Measurements from ENCODE around the gene POLR3E.

Gene POLR3E

DNA sequence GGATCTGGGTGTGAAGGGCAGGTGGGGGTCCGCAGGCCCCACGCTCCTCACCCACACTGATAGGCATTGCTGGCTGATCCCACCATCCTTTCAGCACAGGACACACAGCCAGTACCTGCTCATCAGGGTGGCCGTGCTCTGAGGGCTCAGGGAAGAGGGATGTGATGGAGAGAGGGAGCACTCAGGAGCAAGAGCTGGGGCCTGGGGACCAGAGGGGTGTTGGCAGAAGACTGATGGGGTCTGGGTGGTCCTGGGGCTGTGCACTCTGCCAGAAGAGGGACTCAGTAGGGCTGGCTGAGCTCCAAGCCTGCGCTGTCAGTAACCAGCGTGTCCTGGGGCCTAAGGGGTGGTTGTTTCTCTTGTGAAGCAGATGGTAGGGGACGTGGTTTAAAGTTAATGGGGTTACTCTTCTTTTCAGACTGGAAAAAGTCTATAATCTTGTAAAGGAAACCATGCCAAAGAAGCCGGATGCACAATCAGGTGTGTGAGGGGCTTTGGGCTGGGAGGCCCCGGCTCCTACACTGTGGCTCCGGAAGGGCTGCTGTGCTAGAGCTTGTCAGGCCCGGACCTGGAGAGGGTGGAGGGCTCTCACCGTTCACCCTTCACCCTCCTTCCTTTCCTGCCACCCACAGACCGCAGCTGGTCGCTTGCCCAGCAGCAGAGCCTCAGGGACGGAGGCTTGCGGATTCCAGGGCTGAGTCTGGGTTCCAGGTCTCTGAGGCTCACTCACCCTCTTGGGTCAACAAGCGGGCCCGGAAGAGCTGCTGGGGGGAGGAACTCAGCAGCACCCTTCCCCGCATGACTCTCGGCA, 27.8 kb downstream of the POLR3E start:
- Histone ChIP-seq H3K14ac (ENCODE audit: low read length in 2 of 2) (no peak overlapping the region), H2BK5ac (ENCODE audit: low read depth, low read length, poor library complexity, severe bottlenecking) (no peak overlapping the region), H3K4me3 (ENCODE audit: insufficient read depth in 1 of 2, low read depth in 1 of 2, low read length in 2 of 2) (no peak overlapping the region), H2BK120ac (ENCODE audit: low read depth, low read length) (no peak overlapping the region), H4K91ac (ENCODE audit: low read length) (no peak overlapping the region), H3K9ac (ENCODE audit: low read length) (no peak overlapping the region), H4K8ac (ENCODE audit: low read length) (no peak overlapping the region), H2BK12ac (ENCODE audit: low read length in 2 of 2) (no peak overlapping the region), H3K9me3 (ENCODE audit: control insufficient read depth, low read length) (no peaks in the 10 kb centered on the region), H3K4me1 (ENCODE audit: control insufficient read depth, insufficient read depth, low read depth, low read length) (peaks cover 2% of the 10 kb centered on the region), H3K18ac (ENCODE audit: low read depth in 1 of 2, low read length in 2 of 2) (no peak overlapping the region), H3K79me1 (replicated peaks; ENCODE audit: low read length, poor library complexity, severe bottlenecking) (peaks cover 47% of the 10 kb centered on the region), H2AFZ (ENCODE audit: low read depth, low read length) (no peak overlapping the region), H3K36me3 (ENCODE audit: control insufficient read depth in 1 of 2, insufficient read depth in 2 of 2, low read depth in 1 of 2, low read length in 2 of 2) (peaks cover 75 to 80% of the 10 kb centered on the region in 2 experiments), H3K27me3 (ENCODE audit: control insufficient read depth in 1 of 2, insufficient read depth in 1 of 2, low read length in 2 of 2) (no peaks in the 10 kb centered on the region), H3K4ac (ENCODE audit: low read depth in 1 of 2, low read length in 2 of 2) (no peak overlapping the region), H2BK15ac (ENCODE audit: low read depth, poor library complexity, severe bottlenecking) (no peak overlapping the region), H3K27ac (ENCODE audit: low read length, poor library complexity, severe bottlenecking) (no peak overlapping the region), H2AK5ac (ENCODE audit: low read length, severe bottlenecking) (no peak overlapping the region), H3K4me2 (ENCODE audit: low read length, poor library complexity, severe bottlenecking) (no peak overlapping the region), H3K23ac (ENCODE audit: low read length in 2 of 2) (no peak overlapping the region)
- no peak for DNase-seq
- WGBS: 97% methylated on average over 17 of the region's 19 CpGs

DNA sequence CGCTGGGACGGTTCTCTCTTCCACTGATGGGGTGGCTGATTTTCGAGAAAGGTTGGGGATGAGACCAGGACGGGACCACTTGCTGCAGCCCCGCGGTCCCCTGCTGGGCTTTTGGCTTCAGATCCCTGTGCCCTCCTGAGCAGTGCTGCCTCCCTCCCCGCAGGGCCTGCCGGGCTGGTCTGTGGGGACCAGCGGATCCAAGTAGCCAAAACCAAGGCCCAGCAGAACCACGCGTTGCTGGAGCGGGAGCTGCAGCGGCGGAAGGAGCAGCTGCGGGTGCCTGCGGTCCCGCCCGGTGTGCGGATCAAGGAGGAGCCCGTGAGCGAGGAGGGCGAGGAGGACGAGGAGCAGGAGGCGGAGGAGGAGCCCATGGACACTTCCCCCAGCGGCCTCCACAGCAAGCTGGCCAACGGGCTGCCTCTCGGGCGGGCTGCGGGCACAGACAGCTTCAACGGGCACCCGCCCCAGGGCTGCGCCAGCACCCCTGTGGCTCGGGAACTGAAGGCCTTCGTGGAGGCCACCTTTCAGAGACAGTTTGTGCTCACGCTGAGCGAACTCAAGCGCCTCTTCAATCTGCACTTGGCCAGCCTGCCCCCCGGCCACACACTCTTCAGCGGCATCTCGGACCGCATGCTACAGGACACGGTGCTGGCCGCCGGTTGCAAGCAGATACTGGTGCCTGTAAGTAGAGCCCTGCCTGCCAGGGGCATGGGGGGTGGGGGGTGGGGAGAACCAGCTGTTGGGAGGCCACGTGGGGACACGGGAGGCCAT, 28.6 kb downstream of the POLR3E start:
- Histone ChIP-seq H3K4me1 (ENCODE audit: control insufficient read depth, insufficient read depth, low read depth, low read length) (peaks cover 2% of the 10 kb centered on the region), H4K91ac (ENCODE audit: low read length) (no peak overlapping the region), H3K27me3 (ENCODE audit: control insufficient read depth in 1 of 2, insufficient read depth in 1 of 2, low read length in 2 of 2) (no peaks in the 10 kb centered on the region), H3K23ac (ENCODE audit: low read length in 2 of 2) (no peak overlapping the region), H3K27ac (ENCODE audit: low read length, poor library complexity, severe bottlenecking) (no peak overlapping the region), H2AK5ac (ENCODE audit: low read length, severe bottlenecking) (no peak overlapping the region), H3K79me1 (replicated peaks; ENCODE audit: low read length, poor library complexity, severe bottlenecking) (peaks cover 47% of the 10 kb centered on the region), H3K9ac (ENCODE audit: low read length) (no peak overlapping the region), H2BK15ac (ENCODE audit: low read depth, poor library complexity, severe bottlenecking) (no peak overlapping the region), H3K18ac (ENCODE audit: low read depth in 1 of 2, low read length in 2 of 2) (no peak overlapping the region), H2BK12ac (ENCODE audit: low read length in 2 of 2) (no peak overlapping the region), H2BK120ac (ENCODE audit: low read depth, low read length) (no peak overlapping the region), H3K14ac (ENCODE audit: low read length in 2 of 2) (no peak overlapping the region), H2AFZ (ENCODE audit: low read depth, low read length) (no peak overlapping the region), H3K4me3 (ENCODE audit: insufficient read depth in 1 of 2, low read depth in 1 of 2, low read length in 2 of 2) (no peak overlapping the region), H2BK5ac (ENCODE audit: low read depth, low read length, poor library complexity, severe bottlenecking) (no peak overlapping the region), H3K36me3 (ENCODE audit: control insufficient read depth in 1 of 2, insufficient read depth in 2 of 2, low read depth in 1 of 2, low read length in 2 of 2) (peaks cover 77 to 83% of the 10 kb centered on the region in 2 experiments), H3K9me3 (ENCODE audit: control insufficient read depth, low read length) (no peaks in the 10 kb centered on the region), H3K4ac (ENCODE audit: low read depth in 1 of 2, low read length in 2 of 2) (no peak overlapping the region), H3K4me2 (ENCODE audit: low read length, poor library complexity, severe bottlenecking) (no peak overlapping the region), H4K8ac (ENCODE audit: low read length) (no peak overlapping the region)
- 96% methylated on average over 46 of the region's 46 CpGs for WGBS
- DNase-seq: no peak

DNA sequence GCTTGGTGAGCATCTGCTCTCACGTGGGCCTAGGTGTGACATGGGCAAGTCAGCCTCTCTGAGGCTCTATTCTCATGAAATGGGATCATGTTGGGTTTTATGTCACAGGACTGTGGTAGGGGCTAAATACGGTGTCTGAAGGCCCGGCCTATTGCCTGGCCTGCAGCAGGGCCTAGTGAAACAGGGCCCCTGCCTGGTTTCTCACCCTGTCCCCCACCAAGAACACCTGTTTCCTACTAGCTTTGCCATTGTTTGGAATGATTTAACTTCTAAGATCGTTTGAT, 29.1 kb downstream of the POLR3E start:
- H3K4me3 ChIP-seq (ENCODE audit: insufficient read depth in 1 of 2, low read depth in 1 of 2, low read length in 2 of 2): no peak overlapping the region
- H3K36me3 ChIP-seq (ENCODE audit: control insufficient read depth in 1 of 2, insufficient read depth in 2 of 2, low read depth in 1 of 2, low read length in 2 of 2): peaks cover 74 to 85% of the 10 kb centered on the region in 2 experiments

DNA sequence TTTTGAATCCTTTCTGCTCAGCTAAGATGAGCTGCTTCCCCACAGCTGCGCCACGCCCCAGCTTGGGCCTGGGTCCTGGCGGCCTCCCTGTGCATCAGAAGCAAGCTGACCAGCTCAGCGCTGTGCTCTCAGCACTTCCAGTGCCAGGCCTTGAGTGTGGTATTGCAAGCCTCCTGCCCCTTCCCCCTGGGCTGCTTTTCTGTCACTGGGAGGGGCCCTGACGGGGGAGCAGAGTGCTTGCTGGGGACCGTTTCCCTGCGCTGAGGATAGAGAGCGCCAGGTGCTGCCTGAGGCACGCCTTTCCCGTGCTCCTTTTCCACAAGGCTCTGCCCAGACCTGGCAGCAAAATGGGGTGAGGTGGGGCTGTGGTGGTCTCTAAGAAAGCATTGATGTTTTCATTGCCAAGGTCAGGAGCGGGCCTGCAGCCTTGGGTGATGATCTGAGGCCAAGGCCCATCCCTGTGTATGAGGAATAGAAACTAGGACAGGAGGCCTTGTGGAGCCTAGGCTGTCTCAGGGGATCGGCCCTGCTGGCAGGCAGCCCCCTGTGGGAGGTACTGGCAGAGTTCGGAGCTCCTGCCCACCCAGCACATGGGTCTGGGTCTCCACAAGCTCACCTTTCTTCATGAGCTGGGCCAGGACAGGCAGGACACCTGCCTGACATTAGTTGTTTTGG, 29.7 kb downstream of the POLR3E start:
- over 99% methylated on average over 13 of the region's 13 CpGs for WGBS
- Histone ChIP-seq H2BK120ac (ENCODE audit: low read depth, low read length) (no peak overlapping the region), H2BK15ac (ENCODE audit: low read depth, poor library complexity, severe bottlenecking) (no peak overlapping the region)

More for the DNA sequence above, 29.1 kb downstream of the POLR3E start:
- no peak overlapping the region for H4K91ac ChIP-seq (ENCODE audit: low read length)
- no peak overlapping the region for H2AFZ ChIP-seq (ENCODE audit: low read depth, low read length)
- no peak overlapping the region for H2AK5ac ChIP-seq (ENCODE audit: low read length, severe bottlenecking)
- H3K27ac ChIP-seq (ENCODE audit: low read length, poor library complexity, severe bottlenecking): no peak overlapping the region
- H3K18ac ChIP-seq (ENCODE audit: low read depth in 1 of 2, low read length in 2 of 2): no peak overlapping the region
- H3K14ac ChIP-seq (ENCODE audit: low read length in 2 of 2): no peak overlapping the region
- no peak overlapping the region for H2BK12ac ChIP-seq (ENCODE audit: low read length in 2 of 2)
- H3K79me1 ChIP-seq (replicated peaks; ENCODE audit: low read length, poor library complexity, severe bottlenecking): peaks cover 47% of the 10 kb centered on the region
- H3K23ac ChIP-seq (ENCODE audit: low read length in 2 of 2): no peak overlapping the region
- H2BK15ac ChIP-seq (ENCODE audit: low read depth, poor library complexity, severe bottlenecking): no peak overlapping the region
- H3K9me3 ChIP-seq (ENCODE audit: control insufficient read depth, low read length): no peaks in the 10 kb centered on the region
- H2BK5ac ChIP-seq (ENCODE audit: low read depth, low read length, poor library complexity, severe bottlenecking): no peak overlapping the region
- no peak overlapping the region for H3K9ac ChIP-seq (ENCODE audit: low read length)
- no peak overlapping the region for H4K8ac ChIP-seq (ENCODE audit: low read length)
- peaks cover 2% of the 10 kb centered on the region for H3K4me1 ChIP-seq (ENCODE audit: control insufficient read depth, insufficient read depth, low read depth, low read length)
- no peak overlapping the region for H3K4me2 ChIP-seq (ENCODE audit: low read length, poor library complexity, severe bottlenecking)
- H3K27me3 ChIP-seq (ENCODE audit: control insufficient read depth in 1 of 2, insufficient read depth in 1 of 2, low read length in 2 of 2): no peaks in the 10 kb centered on the region
- no peak overlapping the region for H3K4ac ChIP-seq (ENCODE audit: low read depth in 1 of 2, low read length in 2 of 2)
- no peak for DNase-seq
- WGBS: 92% methylated on average over 4 of the region's 4 CpGs
- H2BK120ac ChIP-seq (ENCODE audit: low read depth, low read length): no peak overlapping the region

More for the DNA sequence above, 29.7 kb downstream of the POLR3E start:
- no peak for DNase-seq
- Histone ChIP-seq H3K4me1 (ENCODE audit: control insufficient read depth, insufficient read depth, low read depth, low read length) (no peaks in the 10 kb centered on the region), H4K8ac (ENCODE audit: low read length) (no peak overlapping the region), H3K9ac (ENCODE audit: low read length) (no peak overlapping the region), H3K23ac (ENCODE audit: low read length in 2 of 2) (no peak overlapping the region), H3K4me2 (ENCODE audit: low read length, poor library complexity, severe bottlenecking) (no peak overlapping the region), H2BK5ac (ENCODE audit: low read depth, low read length, poor library complexity, severe bottlenecking) (no peak overlapping the region), H3K9me3 (ENCODE audit: control insufficient read depth, low read length) (no peaks in the 10 kb centered on the region), H2AK5ac (ENCODE audit: low read length, severe bottlenecking) (no peak overlapping the region), H3K27me3 (ENCODE audit: control insufficient read depth in 1 of 2, insufficient read depth in 1 of 2, low read length in 2 of 2) (no peaks in the 10 kb centered on the region), H3K27ac (ENCODE audit: low read length, poor library complexity, severe bottlenecking) (no peak overlapping the region), H3K18ac (ENCODE audit: low read depth in 1 of 2, low read length in 2 of 2) (no peak overlapping the region), H3K79me1 (replicated peaks; ENCODE audit: low read length, poor library complexity, severe bottlenecking) (peaks cover 42% of the 10 kb centered on the region), H3K4ac (ENCODE audit: low read depth in 1 of 2, low read length in 2 of 2) (no peak overlapping the region), H3K36me3 (ENCODE audit: control insufficient read depth in 1 of 2, insufficient read depth in 2 of 2, low read depth in 1 of 2, low read length in 2 of 2) (peaks cover 74 to 82% of the 10 kb centered on the region in 2 experiments), H4K91ac (ENCODE audit: low read length) (no peak overlapping the region), H2BK12ac (ENCODE audit: low read length in 2 of 2) (no peak overlapping the region), H3K4me3 (ENCODE audit: insufficient read depth in 1 of 2, low read depth in 1 of 2, low read length in 2 of 2) (no peak overlapping the region), H3K14ac (ENCODE audit: low read length in 2 of 2) (no peak overlapping the region), H2AFZ (ENCODE audit: low read depth, low read length) (no peak overlapping the region)
